Amygdala (tissue), 56 donors: Measurements from ENCODE around the gene NAPA.
A peak's percentile ranks its signal among the peaks of the same experiment; 100 is the strongest.

Experiments used
- DNase-seq, 56 donors: peaks; one replicate each; lab custom pipeline; 2025; lab: John Stamatoyannopoulos, UW

The NAPA gene

GRCh38 chr19:47526798-47527197 lies 11.9 kb upstream of the NAPA start:
- DNase-seq, result no peak

DNA sequence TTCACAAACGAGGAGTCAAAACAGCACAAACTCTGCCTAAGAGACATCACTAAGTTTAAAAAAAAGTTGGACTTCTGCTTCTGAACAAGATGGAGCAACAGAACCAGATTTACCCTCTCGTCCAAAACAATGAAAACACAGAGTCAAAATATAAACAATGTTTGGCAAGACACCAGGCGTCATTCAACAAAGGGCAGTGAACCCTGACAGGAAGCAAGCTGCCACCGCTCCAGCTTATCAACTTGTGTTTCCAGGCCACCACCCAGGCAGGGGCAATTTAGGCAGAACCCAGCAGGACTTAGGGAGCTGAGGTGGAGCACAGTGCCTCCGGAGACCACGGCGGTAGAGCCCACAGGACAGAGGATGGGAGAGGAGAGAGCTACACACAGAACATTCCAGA lies 8.6 kb upstream of the NAPA start:
- DNase-seq, result no peak

GRCh38 chr19:47521473-47522180 lies 6.8 kb upstream of the NAPA start:
- DNase-seq, result no peak

DNA sequence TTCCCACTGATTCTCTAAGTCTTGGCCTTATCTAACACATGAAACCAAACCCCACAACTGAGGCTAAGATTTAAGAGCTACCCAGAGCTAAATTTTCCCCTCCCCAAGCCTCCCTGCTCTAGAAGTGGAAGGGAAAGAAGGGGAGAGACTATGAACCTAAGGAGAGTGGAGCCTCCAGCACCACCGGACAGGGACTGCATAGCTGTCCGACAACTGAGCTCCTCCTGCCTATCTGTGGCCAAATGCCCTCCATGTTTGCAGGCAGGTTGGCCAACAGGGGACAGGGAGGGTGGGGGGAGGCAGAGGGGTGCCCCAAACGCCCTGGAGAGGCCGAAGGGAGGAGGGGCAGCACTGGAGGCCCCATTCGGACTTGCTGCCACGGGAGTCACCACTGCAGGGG lies 6.0 kb upstream of the NAPA start:
- no peak for DNase-seq

DNA sequence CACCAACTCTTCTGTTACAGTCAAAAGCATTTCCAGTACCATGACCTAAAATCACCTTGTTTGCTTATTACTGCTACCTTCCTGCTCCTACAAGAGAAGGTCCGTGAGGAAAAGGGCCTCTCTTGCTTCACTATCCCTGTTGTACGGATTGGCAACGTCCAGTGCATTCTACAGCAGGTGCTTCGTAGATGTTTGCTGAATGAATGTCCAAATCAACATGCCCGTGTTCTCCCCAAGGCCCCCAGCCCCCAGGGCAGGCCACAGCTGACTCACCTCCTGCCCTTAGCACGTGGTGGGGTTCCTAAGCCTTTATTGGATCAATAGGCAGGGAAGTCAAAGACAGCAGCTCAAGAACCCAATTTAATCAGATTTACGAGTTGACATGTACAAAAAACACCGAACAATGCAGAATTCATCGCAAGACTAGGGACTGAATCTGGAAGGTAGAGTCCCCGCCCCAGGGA lies 5.5 kb upstream of the NAPA start:
- no peak for DNase-seq

DNA sequence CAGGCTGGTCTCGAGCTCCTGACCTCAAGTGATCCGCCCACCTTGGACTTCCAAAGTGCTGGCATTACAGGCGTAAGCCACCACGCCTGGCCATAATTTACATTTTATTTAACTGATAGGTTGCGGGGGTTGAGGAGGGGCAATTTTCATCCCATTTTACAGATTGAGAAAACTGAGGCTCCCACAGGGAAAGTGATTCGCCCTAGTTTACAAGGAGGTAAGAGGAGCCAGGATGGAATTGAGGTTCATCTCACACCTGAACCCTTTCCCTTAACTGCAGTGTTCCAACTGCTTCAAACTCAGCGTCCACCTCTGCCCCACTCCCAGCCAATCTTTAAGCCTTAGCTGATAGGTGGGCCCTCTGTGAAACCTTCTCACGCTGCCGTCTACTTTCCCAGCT lies 4.0 kb upstream of the NAPA start:
- DNase-seq, result no peak

DNA sequence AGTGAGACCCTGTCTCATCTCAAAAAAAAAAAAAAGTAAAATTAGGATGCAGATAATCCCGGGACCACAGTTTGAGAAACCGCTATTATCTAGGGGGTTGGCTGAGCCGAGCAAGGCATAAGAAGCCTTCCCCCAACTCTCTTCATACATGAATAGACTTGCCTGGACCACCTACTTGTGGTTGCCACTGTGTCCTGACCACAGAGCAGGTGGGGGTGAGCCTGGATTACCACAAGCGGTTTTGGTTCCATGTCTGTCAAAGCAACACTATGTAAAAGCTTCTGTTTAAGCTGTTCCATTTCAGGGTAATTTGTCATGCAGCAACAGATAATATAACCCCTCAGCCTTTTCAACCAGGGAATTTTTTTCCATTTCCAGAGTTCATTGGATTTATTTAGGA lies 3.3 kb upstream of the NAPA start:
- no peak for DNase-seq

GRCh38 chr19:47514151-47514868 lies 553 bp downstream of the NAPA start:
- DNase-seq, result no peak

DNA sequence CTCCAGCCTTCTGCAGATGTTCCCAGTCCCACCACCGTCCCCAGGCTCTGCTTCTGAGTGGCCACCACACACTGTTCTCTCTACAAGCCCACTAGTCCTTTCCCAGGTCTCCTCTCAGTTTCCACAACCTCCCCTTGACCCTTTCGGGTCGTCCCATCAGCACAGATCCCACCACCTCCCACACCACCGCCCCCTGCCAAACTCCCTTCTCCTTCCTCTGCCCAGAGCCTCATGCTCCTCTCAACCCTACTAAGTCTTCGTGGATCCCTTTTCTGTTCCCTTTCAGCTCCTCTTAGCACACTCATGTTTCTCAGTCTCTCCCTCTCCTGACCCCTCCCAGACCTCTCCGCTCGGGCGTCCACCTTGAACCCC lies 1.9 kb downstream of the NAPA start:
- no peak for DNase-seq

DNA sequence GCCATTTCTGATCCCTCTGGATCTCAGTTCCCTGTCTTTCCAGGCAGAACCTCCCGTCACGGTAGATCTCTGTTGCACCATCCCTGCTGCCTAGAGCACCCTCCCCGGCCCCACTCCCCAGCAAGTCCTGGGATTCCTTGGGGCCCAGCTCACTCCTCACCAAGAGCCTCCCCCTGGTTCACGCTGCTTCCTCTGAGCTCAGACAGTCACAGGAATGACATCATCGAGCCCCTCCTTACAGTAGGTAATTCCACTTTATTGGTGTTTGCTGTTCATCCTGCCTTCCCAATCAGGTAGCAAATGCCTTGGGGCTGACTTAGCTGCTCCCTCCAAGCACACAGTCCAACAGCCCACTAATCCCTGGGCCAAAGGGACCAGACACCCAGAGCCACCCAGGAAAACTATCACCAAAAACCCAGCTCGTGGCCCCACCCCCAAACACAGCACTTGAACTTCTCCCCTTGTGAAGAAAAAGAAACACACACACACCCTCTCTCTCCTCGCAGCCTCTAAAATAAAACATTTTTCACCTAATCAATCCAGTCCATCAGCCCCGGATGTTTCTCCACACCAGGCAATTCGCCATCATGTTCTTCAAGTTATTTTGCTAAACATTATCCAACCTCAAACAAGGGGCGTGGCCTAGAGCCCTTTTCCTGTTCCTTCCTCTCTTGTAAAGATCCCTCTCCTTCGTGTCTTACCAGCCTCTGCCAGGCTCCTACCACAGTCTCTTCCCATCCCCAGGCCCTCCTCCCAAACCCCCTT lies 2.5 kb downstream of the NAPA start:
- DNase-seq, result no peak

DNA sequence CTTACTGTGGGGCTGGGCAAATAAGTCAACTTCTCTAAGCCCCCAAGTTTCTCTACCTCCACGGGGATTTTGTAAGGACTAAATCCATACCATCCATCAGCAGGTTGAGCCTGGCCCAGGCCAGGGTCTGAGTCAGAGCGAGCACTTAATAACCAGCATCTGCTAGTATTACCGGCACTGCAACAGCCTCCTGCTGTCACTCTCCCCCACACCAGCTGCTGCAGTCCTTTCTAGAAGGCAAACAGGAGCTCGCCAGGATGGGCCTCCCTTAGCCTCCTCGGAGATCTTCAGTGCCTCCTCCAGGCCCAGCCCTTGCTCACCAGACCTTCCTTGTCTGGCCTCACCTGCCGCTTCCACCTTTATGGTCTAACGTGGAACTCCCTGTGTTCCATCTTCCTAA lies 3.2 kb downstream of the NAPA start:
- DNase-seq, result peak in 6 of 56 donors; percentile 19 to 43 (median 20)

GRCh38 chr19:47511128-47511517 lies 3.7 kb downstream of the NAPA start:
- DNase-seq, result no peak

DNA sequence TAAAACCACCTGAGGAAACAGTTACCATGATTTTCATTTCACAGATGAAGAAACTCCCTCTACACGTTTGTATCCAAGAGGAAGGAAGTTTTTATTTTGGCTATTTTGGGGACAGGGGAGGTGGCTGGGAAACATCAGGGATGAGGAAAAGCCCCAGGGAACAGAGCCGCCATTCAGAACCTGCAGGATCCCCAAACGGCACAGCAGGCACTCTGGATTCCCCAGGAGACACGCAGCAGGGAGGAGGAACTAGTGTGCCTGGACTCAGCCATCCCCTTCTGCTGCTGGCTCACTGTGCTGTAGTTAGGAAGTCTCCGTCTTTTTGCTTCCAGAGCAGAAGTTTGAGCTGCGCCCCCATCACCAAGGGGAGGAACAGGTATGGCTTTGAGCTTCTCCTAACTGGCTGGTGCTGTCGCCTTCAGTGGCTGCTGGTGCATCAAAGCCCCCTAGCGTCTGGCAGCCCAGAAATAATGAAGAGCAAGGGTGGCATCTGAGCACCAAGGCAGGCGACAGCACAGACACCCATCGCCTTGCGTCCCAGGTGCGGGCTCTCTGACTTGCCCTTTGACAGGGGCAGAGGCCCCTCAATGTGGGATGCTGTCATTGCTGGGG lies 4.2 kb downstream of the NAPA start:
- DNase-seq, result peak in 2 of 56 donors; percentile 24 to 26

DNA sequence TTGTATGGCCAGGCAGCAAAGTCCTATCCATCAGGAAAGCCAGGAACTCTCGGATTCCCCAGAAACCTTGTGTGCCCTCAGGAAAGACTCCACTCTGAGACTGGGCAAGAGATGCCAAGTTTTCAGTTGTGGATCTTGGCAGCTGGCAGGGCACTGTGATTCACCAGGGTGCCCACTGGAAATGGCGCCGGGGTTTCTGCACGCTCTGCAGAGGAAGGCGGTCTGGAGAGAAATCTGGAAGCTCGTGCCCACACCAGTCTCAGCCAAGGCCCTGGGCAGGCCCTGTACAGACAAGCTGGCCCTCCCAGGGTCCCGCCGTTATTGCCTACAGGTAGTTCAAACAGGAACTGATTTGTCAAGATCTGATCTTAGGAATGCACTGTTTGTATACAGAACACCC lies 4.9 kb downstream of the NAPA start:
- peak in 25 of 56 donors; percentile 14 to 69 (median 36) for DNase-seq

DNA sequence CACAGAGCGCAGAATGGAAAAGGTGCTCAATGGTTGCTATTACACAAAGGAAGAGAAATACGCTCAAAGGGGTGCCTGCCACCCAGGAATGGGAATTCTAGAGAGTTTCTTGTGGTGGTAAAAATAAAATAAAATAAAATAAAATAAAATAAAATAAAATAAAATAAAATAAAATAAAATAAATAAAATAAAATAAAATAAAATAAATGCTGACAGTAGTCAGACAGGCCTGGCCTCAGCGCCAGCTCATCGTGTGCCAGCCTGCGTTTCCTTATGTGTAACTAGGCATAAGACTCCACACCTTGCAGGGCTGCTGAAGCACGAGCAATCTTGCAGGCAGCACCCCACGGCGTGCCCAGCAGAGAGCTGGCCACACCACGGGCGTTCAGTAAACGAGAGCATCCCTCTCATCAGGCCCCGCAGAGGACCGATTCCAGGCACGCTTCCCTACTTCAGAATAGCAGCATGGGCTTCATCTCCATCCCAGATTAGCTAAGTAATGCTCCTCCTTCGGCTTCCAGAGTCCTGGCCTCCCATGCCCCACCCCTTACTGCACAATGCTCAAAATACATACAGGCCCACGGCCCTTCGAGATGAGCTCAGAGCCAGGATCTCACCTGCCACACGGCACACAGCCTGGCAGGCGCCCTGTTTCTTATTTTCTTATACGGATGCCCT lies 5.6 kb downstream of the NAPA start:
- DNase-seq, result no peak

DNA sequence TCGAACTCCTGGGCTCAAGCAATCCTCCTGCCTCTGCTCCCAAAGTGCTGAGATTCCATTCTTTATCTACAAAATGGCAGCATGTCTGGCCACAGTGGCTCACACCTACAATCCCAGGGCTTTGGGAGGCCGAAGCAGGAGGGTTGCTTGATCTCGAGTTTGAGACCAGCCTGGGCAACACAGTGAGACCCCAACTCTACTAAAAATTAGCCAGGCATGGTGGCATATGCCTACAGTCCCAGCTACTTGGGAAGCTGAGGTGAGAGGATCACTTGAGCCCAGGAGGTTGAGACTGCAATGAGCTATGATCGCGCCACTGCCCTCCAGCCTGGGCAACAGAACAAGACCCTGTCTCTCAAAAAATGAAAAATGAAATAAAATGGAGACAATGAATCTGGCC lies 6.1 kb downstream of the NAPA start:
- no peak for DNase-seq

DNA sequence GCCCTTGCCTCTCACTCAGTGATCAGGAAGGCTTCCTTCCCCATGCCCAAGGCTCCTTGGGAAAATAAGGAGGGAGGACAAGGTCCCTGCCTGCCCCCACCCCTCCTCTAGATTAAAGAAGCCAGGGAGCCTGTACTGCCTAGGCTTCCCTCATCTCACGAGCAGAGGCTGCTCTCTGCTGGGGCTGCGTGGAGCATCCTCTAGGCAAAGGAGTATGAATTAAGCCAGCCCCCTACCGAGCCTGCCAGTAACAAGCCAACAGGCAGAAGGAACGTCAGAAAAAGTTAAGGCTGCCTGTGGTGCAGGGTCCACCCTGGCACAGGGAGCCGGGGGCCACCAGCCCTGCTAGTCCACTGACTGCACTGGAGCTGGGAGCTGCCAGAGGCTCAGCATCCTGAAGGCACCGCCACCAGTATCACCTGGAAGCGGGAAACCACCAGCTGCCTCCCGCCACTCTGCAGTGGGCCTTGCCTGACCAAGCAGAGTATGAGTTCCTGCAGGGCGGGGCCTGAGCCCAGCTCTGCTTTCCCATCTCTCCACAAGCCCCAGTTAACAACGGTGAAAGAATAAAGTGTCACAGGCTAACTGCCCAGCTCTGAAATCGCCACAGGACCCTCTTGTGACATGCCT lies 6.8 kb downstream of the NAPA start:
- peak in 17 of 56 donors; percentile 12 to 54 (median 30) for DNase-seq

- DNase-seq, result peak in 23 of 56 donors; percentile 12 to 78 (median 41)
Observed at GRCh38 chr19:47507012-47507411, 7.9 kb downstream of the NAPA start.

DNA sequence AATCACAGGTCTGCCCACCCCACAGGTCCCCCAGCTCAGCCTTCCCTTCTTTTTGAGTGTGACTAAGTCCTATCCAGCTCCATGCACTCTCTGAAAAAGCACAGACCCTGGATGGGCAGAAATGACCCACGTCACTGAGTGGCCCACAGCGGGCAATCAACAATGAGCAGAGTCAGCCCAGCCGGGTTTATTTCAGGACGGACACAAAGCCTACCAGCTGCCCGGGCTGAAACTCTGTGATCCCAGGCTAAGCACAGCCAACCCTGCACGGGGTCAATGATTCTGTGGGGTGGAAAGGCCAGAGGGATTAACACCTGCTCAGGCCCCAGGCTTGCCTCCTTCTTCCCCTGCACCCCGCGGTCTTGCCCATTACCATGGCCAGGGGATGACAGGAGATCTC lies 8.4 kb downstream of the NAPA start:
- DNase-seq, result no peak

DNA sequence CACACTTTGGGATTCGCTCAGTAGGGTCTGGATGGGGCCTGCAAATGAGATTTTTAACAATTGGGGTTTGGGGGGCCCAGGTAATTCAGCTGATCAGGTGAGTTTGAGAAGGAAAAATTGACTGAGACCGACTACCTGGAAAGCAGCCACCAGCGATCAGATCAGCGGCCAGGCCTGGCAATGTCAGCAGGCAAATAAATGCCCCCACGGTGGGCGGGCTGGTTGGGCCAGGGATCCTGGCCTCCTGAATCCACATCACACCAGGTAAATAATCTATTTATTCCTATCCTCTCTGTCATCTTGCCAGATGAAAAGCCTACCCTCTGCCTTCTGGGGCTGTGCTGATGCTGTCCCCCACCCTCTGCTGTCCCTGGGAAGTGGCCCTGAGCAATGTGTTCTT lies 9.4 kb downstream of the NAPA start:
- DNase-seq, result no peak
